Measurements from ENCODE around the gene CBY3.

CBY3 gene

GRCh38 chr5:179716286-179716685, 35.5 kb upstream of the CBY3 start:
- no peak overlapping the region for H3K4me3 ChIP-seq (ENCODE audit: low read depth, low read length)
- no peak for TF ChIP-seq CTCF (IDR thresholded peaks at IDR 0.05; ENCODE audit: low read depth, low read length)

GRCh38 chr5:179700401-179700918, 19.6 kb upstream of the CBY3 start:
- no peak for TF ChIP-seq CTCF (IDR thresholded peaks at IDR 0.05; ENCODE audit: low read depth, low read length)
- peak overlapping the region; percentile 94 for H3K4me3 ChIP-seq (ENCODE audit: low read depth, low read length)

DNA sequence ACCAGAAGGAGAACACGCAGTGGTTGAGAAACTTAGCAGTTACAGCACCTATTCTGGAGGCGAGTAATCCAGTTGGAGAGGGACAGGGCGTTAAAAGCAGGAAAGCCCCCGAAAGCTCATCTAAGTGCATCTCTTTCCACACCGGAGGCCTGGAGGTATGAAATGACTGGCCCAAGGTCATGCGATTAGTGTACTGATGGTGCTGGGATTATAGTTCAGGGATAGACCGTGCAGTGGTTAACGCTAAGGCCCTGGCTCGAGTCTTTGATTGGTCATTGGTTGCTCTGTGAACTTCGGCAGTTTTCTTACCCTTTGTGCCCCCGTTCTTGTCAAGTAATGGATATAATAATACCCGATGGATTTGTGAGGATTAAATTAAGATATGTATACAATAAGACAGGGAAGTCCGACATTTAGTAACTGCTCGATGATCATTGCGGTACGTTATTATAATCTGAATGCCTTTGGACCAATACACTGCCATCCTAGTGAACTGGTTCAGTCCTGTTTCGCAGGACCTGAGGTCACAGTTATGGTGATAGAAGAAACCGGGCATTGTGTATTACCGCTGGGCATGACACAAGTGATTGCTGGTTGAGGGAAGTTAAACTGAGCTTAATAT, 18.9 kb upstream of the CBY3 start:
- peak overlapping the region; percentile 94 for H3K4me3 ChIP-seq (ENCODE audit: low read depth, low read length)
- no peak for TF ChIP-seq CTCF (IDR thresholded peaks at IDR 0.05; ENCODE audit: low read depth, low read length)

- no peak for TF ChIP-seq CTCF (IDR thresholded peaks at IDR 0.05; ENCODE audit: low read depth, low read length)
- peak within 1 kb of the TSS; percentile 94 for H3K4me3 ChIP-seq (ENCODE audit: low read depth, low read length)
Measured at GRCh38 chr5:179698935-179699615, 18.2 kb upstream of the CBY3 start, which contains the start of gene CANX. CANX (plus strand) TSS chr5:179698967; CDS start chr5:179705682, 6,715 bp downstream.

DNA sequence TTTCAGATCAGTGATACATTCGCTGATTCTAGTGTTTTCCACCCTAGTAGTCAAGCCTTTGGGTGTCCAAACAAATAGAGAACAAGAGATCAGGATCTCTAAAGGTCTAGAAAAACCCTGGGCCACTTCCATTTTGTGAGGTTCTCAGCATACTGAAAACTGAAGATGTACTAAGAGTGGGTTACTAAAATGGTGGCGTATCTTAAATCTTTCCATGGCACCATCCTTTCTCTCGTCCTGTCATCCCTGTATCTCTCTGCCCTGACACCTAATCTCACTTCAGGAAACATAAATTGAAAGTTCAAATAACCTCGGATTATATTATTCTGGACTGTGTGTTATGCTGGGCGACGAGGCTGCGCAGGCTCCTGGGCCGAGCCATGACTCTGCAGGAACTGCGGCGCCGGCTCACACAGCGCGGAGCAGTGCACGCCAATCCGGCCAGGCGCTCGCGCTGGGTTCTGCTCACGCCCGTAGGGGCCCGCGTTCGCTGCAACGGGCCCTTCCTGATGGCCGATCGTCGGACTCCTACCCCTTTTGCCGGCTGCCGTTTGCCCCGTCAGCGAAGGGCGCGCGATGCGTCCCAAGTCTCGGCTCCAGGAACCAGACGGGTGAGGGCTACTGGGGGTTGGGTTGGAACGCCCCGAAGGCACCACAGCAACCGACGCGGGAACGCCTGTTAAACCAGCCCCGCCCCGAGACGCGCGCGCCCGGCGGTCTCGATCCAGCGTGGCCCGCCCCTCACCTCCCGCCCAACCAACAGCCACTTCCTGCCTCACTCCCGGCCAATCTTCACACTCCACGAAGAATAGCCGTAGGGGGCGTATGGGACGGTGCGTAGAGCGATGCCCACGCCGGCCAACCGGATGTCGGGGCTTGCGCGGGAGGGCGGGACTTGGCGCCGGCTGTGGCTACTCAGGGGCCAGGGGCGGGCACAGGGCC, 17.4 kb upstream of the CBY3 start:
- peak overlapping the region; percentile 94 for H3K4me3 ChIP-seq (ENCODE audit: low read depth, low read length)
- no peak for TF ChIP-seq CTCF (IDR thresholded peaks at IDR 0.05; ENCODE audit: low read depth, low read length)

DNA sequence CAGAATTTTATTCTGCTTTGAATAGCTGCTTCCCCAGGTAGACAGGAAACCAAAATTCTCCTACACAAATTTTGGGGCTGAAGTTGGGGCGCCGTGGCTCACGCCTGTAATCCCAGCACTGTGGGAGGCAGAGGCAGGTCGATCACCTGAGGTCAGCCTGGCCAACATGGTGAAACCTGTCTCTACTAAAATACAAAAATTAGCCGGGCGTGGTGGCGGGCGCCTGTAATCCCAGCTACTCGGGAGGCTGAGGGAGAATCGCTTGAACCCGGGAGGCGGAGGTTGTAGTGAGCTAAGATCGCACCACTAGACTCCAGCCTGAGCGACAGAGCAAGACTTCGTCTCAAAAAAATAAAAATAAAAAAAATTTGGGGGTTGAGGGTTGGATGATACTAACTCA, 16.7 kb upstream of the CBY3 start:
- peak overlapping the region; percentile 72 for H3K4me3 ChIP-seq (ENCODE audit: low read depth, low read length)

DNA sequence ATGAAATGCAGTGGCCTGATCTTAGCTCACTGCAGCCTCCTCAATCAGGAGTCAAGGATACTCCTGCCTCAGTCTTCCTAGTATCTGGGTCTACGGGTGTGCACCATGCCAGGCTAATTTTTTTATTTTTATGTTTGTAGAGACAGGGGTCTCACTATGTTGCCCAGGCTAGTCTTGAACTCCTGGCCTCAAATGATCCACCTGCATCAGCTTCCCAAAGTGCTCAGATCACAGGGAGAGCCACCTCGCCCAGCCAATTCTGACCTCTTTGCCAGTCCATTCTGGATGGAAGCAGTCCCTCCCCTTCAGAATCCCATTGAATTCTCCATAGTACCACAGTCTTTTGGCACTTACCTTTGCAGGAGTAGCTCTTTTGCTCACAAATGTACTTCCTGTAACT, 16.3 kb upstream of the CBY3 start:
- H3K4me3 ChIP-seq (ENCODE audit: low read depth, low read length) = no peak overlapping the region
- no peak for TF ChIP-seq CTCF (IDR thresholded peaks at IDR 0.05; ENCODE audit: low read depth, low read length)

Data from WI38 (cell line).